ENCODE results near the gene ZSCAN10.

ZSCAN10 gene

DNA sequence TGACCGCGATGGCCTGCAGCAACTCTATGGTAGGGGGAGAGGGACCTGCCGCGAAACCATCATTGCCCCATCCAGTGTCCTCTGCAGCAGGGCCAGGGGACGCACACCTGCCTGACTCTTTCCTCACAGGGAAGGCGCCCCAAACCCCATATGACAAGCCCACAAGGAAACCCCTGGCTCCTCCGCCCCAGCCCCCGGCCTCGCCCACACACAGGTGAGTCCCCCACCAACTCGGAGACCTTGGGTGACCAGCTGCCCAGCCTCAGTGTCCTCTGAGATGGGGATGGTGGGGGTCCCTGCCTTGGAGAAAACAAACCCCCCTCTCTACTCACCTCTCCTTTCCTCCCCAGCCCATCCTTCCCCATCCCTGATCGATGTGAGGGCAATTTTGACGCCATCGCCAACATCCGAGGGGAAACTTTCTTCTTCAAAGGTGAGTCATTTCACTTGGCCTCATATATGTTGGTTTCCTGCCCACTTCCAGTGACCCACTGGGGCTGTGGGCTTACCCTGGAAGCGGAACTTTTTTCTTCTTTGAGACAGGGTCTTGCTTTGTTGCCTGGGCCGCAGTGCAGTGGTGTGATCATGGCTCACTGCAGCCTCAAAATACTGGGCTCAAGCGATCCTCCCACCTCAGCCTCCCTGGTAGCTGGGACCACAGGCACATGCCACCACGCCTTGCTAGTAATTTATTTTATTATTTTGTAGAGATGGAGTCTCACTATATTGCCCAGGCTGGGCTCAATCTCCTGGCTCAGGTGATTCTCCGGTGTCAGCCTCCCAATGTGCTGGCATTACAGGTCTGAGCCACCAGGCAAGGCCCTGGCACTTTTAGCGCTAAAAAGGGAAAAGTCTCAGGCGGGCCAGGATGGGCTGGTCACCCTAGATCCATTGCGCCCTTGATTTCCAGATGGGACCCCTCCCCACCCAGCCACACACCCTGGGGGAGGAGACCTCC is 41.6 kb downstream of the ZSCAN10 start:
- TF ChIP-seq ZBTB7A (IDR thresholded peaks at IDR 0.05; ENCODE audit: low read depth) (no peak), TCF12 (IDR thresholded peaks at IDR 0.05; ENCODE audit: low read depth) (no peak), CEBPB (IDR thresholded peaks at IDR 0.05) (no peak), EP300 (IDR thresholded peaks at IDR 0.05; ENCODE audit: borderline replicate concordance) (no peak), CREB1 (IDR thresholded peaks at IDR 0.05; ENCODE audit: low read depth) (no peak), NFIC (IDR thresholded peaks at IDR 0.05) (no peak), TEAD4 (IDR thresholded peaks at IDR 0.05) (no peak), EGR1 (IDR thresholded peaks at IDR 0.05) (no peak), TAF1 (IDR thresholded peaks at IDR 0.05; ENCODE audit: low read depth) (no peak), FOXM1 (IDR thresholded peaks at IDR 0.05; ENCODE audit: borderline replicate concordance, low read depth) (no peak), YY1 (IDR thresholded peaks at IDR 0.05; ENCODE audit: low read depth) (no peak), RAD21 (IDR thresholded peaks at IDR 0.05; ENCODE audit: low read depth) (no peak)
- TF ChIP-seq, protein P1, sequence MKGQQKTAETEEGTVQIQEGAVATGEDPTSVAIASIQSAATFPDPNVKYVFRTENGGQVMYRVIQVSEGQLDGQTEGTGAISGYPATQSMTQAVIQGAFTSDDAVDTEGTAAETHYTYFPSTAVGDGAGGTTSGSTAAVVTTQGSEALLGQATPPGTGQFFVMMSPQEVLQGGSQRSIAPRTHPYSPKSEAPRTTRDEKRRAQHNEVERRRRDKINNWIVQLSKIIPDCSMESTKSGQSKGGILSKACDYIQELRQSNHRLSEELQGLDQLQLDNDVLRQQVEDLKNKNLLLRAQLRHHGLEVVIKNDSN (IDR thresholded peaks at IDR 0.05), result no peak
- TF ChIP-seq, protein P2, sequence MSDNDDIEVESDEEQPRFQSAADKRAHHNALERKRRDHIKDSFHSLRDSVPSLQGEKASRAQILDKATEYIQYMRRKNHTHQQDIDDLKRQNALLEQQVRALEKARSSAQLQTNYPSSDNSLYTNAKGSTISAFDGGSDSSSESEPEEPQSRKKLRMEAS (IDR thresholded peaks at IDR 0.05), result no peak

DNA sequence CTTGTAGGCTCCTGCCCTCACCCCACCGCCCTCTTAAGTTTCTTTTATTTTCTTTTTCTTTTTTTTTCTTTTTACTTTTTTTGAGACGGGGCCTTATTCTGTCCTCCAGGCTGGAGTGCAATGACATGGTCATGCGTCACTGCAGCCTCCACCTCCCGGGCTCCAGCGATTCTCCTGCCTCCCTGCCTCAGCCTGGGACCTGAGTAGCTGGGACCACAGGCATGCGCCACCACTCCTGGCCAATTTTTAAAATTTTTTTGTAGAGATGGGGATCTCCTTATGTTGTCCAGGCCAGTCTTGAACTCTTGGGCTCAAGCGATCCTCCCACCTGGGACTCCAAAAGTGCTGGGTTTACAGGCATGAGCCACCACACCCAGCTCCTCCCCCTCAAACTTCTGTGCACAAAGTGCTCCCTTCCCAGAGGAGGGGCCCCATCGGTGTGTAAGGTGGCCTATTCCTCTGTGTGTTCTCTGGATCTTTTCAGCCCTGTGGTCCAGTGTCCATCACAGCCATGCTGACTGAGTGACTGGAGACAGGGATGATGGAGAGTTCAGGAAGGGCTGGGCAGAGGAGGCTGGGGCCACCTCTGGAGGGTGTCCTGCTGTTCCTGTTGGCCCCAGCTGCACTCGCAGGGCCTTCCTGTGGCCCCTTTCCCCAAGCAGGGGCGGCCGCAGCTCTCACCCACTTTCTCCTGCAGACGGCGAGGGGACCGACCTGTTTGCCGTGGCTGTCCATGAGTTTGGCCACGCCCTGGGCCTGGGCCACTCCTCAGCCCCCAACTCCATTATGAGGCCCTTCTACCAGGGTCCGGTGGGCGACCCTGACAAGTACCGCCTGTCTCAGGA is 42.5 kb downstream of the ZSCAN10 start:
- TF ChIP-seq, protein P3, sequence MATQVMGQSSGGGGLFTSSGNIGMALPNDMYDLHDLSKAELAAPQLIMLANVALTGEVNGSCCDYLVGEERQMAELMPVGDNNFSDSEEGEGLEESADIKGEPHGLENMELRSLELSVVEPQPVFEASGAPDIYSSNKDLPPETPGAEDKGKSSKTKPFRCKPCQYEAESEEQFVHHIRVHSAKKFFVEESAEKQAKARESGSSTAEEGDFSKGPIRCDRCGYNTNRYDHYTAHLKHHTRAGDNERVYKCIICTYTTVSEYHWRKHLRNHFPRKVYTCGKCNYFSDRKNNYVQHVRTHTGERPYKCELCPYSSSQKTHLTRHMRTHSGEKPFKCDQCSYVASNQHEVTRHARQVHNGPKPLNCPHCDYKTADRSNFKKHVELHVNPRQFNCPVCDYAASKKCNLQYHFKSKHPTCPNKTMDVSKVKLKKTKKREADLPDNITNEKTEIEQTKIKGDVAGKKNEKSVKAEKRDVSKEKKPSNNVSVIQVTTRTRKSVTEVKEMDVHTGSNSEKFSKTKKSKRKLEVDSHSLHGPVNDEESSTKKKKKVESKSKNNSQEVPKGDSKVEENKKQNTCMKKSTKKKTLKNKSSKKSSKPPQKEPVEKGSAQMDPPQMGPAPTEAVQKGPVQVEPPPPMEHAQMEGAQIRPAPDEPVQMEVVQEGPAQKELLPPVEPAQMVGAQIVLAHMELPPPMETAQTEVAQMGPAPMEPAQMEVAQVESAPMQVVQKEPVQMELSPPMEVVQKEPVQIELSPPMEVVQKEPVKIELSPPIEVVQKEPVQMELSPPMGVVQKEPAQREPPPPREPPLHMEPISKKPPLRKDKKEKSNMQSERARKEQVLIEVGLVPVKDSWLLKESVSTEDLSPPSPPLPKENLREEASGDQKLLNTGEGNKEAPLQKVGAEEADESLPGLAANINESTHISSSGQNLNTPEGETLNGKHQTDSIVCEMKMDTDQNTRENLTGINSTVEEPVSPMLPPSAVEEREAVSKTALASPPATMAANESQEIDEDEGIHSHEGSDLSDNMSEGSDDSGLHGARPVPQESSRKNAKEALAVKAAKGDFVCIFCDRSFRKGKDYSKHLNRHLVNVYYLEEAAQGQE (IDR thresholded peaks at IDR 0.05; ENCODE audit: low read depth), result no peak
- TF ChIP-seq, protein P1 (IDR thresholded peaks at IDR 0.05), result no peak
- TF ChIP-seq, protein P2 (IDR thresholded peaks at IDR 0.05), result no peak
- TF ChIP-seq NFIC (IDR thresholded peaks at IDR 0.05), result no peak
- TF ChIP-seq RAD21 (IDR thresholded peaks at IDR 0.05; ENCODE audit: low read depth), result no peak
- TF ChIP-seq TAF1 (IDR thresholded peaks at IDR 0.05; ENCODE audit: low read depth), result no peak
- no peak for TF ChIP-seq CEBPB (IDR thresholded peaks at IDR 0.05)
- TF ChIP-seq FOXM1 (IDR thresholded peaks at IDR 0.05; ENCODE audit: borderline replicate concordance, low read depth), result no peak
- TF ChIP-seq EGR1 (IDR thresholded peaks at IDR 0.05), result no peak
- TF ChIP-seq EP300 (IDR thresholded peaks at IDR 0.05; ENCODE audit: borderline replicate concordance), result no peak
- TF ChIP-seq ZBTB7A (IDR thresholded peaks at IDR 0.05; ENCODE audit: low read depth), result no peak
- no peak for TF ChIP-seq CREB1 (IDR thresholded peaks at IDR 0.05; ENCODE audit: low read depth)
- TF ChIP-seq TCF12 (IDR thresholded peaks at IDR 0.05; ENCODE audit: low read depth), result no peak
- TF ChIP-seq YY1 (IDR thresholded peaks at IDR 0.05; ENCODE audit: low read depth), result no peak
- no peak for TF ChIP-seq TEAD4 (IDR thresholded peaks at IDR 0.05)

DNA sequence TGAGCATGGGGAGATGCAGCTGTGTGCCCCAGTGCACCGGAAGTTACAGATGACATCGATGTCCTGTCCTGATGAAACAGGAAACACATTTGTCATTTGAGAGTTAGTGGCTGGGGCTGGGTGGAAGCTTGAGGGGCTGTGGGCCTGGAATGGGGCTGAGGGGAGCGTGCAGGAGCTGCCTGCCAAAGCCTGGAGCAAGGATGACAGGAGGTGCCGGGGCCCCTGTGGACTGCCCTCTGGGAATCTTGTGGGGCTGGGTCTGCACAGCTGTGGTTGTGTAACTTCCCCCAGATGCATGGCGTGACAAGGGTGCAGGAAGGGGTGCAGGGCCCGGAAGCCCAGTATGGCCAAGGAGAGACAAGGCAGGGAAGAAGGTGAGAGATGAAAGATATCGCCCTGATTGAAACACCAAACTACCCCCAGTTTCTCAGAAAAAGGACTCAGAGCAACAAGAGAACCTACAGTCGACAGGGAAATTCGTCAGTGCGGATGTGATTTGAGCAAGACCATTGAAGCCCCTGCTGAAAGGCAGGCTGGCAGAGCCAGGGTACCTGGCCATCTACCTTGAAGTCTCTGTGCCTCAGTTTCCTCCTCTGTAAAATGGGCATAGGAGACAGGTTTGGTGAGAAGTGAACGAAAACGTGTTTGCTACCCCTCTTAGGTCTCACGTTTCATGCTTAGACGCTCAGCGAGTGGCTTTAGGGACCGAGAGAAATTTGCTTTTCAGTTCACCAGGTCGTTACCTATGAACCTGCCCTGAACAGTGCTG is 43.9 kb downstream of the ZSCAN10 start:
- TF ChIP-seq CEBPB (IDR thresholded peaks at IDR 0.05) (no peak), YY1 (IDR thresholded peaks at IDR 0.05; ENCODE audit: low read depth) (no peak), CREB1 (IDR thresholded peaks at IDR 0.05; ENCODE audit: low read depth) (no peak), EP300 (IDR thresholded peaks at IDR 0.05; ENCODE audit: borderline replicate concordance) (no peak), TAF1 (IDR thresholded peaks at IDR 0.05; ENCODE audit: low read depth) (no peak), EGR1 (IDR thresholded peaks at IDR 0.05) (no peak), ZBTB7A (IDR thresholded peaks at IDR 0.05; ENCODE audit: low read depth) (no peak), FOXM1 (IDR thresholded peaks at IDR 0.05; ENCODE audit: borderline replicate concordance, low read depth) (no peak), TCF12 (IDR thresholded peaks at IDR 0.05; ENCODE audit: low read depth) (no peak), NFIC (IDR thresholded peaks at IDR 0.05) (no peak), TEAD4 (IDR thresholded peaks at IDR 0.05) (no peak), RAD21 (IDR thresholded peaks at IDR 0.05; ENCODE audit: low read depth) (no peak)
- TF ChIP-seq, protein P1 (IDR thresholded peaks at IDR 0.05), result no peak
- TF ChIP-seq, protein P3 (IDR thresholded peaks at IDR 0.05; ENCODE audit: low read depth), result no peak
- TF ChIP-seq, protein P2 (IDR thresholded peaks at IDR 0.05), result no peak
